LNCaP clone FGC (cell line): Measurements from ENCODE around the gene OR10A4.
"Not testable (repeated sequence)": the region's sequence is repeated elsewhere in the genome, so short reads cannot be mapped to it uniquely, and the experiment has no call there.

Experiments used
- DNase-seq: peaks from one replicate; pipeline ENCODE4 v3.0.0-alpha.2; 2011; ENCODE audit warnings: low read depth
- H3K4me3 ChIP-seq: 2 replicates; pipeline ENCODE4 v1.5.1; 2011; ENCODE audit warnings: mild to moderate bottlenecking, low read depth, low read length, control low read depth
- CTCF ChIP-seq: IDR thresholded peaks from 2 replicates; pipeline ENCODE4 v1.5.1; 2012; ENCODE audit warnings: mild to moderate bottlenecking; ENCODE audit not compliant: control insufficient read depth, insufficient read depth; ENCODE audit errors: extremely low read depth

Gene OR10A4

GRCh38 chr11:6892400-6892799, 16.0 kb downstream of the OR10A4 start, which contains the start of gene OR2D2:
TSS of gene OR2D2 (minus strand) at chr11:6892500. CDS start at chr11:6892500, 0 bp downstream.
- no peak for DNase-seq
- no peak for TF ChIP-seq CTCF

GRCh38 chr11:6894097-6894496, 17.7 kb downstream of the OR10A4 start:
- no peak for DNase-seq
- no peak overlapping the region for H3K4me3 ChIP-seq
- no peak for TF ChIP-seq CTCF

More at GRCh38 chr11:6892400-6892799, 16.0 kb downstream of the OR10A4 start, which contains the start of gene OR2D2:
- no peak within 1 kb of the TSS for H3K4me3 ChIP-seq

GRCh38 chr11:6895010-6895409, 18.6 kb downstream of the OR10A4 start:
- DNase-seq = no peak
- H3K4me3 ChIP-seq = no peak overlapping the region
- TF ChIP-seq CTCF = no peak

GRCh38 chr11:6898911-6899310, 22.5 kb downstream of the OR10A4 start:
- no peak for DNase-seq
- H3K4me3 ChIP-seq = no peak overlapping the region
- no peak for TF ChIP-seq CTCF

- no peak overlapping the region for H3K4me3 ChIP-seq
- no peak for TF ChIP-seq CTCF
- DNase-seq = no peak
Measured at GRCh38 chr11:6900327-6900999, 24.0 kb downstream of the OR10A4 start.

GRCh38 chr11:6904804-6905203, 28.4 kb downstream of the OR10A4 start:
- not testable (repeated sequence) for DNase-seq, H3K4me3 ChIP-seq

- DNase-seq = no peak
- no peak for TF ChIP-seq CTCF
- H3K4me3 ChIP-seq = no peak overlapping the region
Measured at GRCh38 chr11:6911378-6911777, 35.0 kb downstream of the OR10A4 start.
